ENCODE results near the gene RSBN1L. TPM values are rescaled to one million over a fixed set of nuclear protein-coding genes. Genes with fewer than 3 reads are reported as not detected.
A peak's percentile ranks its signal among the peaks of the same experiment; 100 is the strongest.

RSBN1L gene
- total and polyA plus RNA-seq, 2 of the 8 experiments (the other 6 are each of a cell fraction or from before 2014, with no cell fraction given) = 4.1 to 22.1 TPM

- Histone ChIP-seq H3K9ac (replicated peaks in 1 of 4; ENCODE audit: extremely low read depth in 1 of 4, low read depth in 3 of 4, low read length in 3 of 4) (no peak overlapping the region), H3K79me1 (ENCODE audit: low read depth, low read length) (no peaks in the 10 kb centered on the region; the same call in 1 of the 2 replicates), H3K23me2 (ENCODE audit: low read depth, low read length) (no peaks in the 10 kb centered on the region; the same call in 1 of the 2 replicates), H3K4me2 (ENCODE audit: insufficient read depth in 1 of 2, low read depth in 2 of 2, low read length in 2 of 2) (no peak overlapping the region), H4K91ac (replicated peaks; ENCODE audit: insufficient read length, low read length) (no peak overlapping the region), H2AFZ (ENCODE audit: low read length) (no peak overlapping the region), H3K56ac (replicated peaks; ENCODE audit: insufficient read length, low read depth, low read length) (no peak overlapping the region), H3K4me3 (ENCODE audit: extremely low read depth in 1 of 4, insufficient read depth in 2 of 4, low read depth in 3 of 4, low read length in 4 of 4) (no peak overlapping the region), H3K27me3 (replicated peaks in 1 of 4; ENCODE audit: control insufficient read depth in 3 of 4, extremely low read depth in 1 of 4, insufficient read depth in 3 of 4, low read length in 3 of 4) (no peaks in the 10 kb centered on the region), H3K18ac (ENCODE audit: extremely low read depth, low read length) (no peak overlapping the region), H3K36me3 (ENCODE audit: control insufficient read depth in 2 of 4, insufficient read depth in 4 of 4, low read length in 3 of 4) (0 out of 8 replicates have a peak, but pooled peaks cover 0 to 5% (median 0%) of the 10 kb centered on the region in 4 experiments), H3K27ac (ENCODE audit: low read depth, low read length) (no peak overlapping the region), H2BK5ac (ENCODE audit: low read depth, low read length) (no peak overlapping the region), H2BK12ac (ENCODE audit: low read depth, low read length) (no peak overlapping the region), H3K9me3 (ENCODE audit: insufficient read depth in 2 of 2, low read depth in 1 of 2, low read length in 1 of 2) (0 out of 4 replicates have a peak, but pooled peaks cover 0 to 3% of the 10 kb centered on the region in 2 experiments), H3K23ac (ENCODE audit: insufficient read length) (peak overlapping the region; percentile 12), H2BK120ac (replicated peaks; ENCODE audit: low read depth, low read length) (no peak overlapping the region), H4K8ac (ENCODE audit: extremely low read depth, insufficient read depth, low read length) (no peak overlapping the region), H3K14ac (ENCODE audit: insufficient read length) (no peak overlapping the region), H4K5ac (ENCODE audit: insufficient read length, low read depth, low read length) (no peak overlapping the region), H3K4ac (replicated peaks; ENCODE audit: insufficient read length, low read depth, low read length) (no peak overlapping the region), H2BK15ac (ENCODE audit: low read length) (no peak overlapping the region), H2AK5ac (ENCODE audit: low read depth, low read length) (no peak overlapping the region), H2BK20ac (ENCODE audit: low read length) (no peak overlapping the region), H4K20me1 (replicated peaks in 1 of 2; ENCODE audit: control insufficient read depth in 1 of 2, insufficient read depth in 2 of 2, low read length in 2 of 2) (no peaks in the 10 kb centered on the region), H3K79me2 (ENCODE audit: control insufficient read depth in 1 of 2, insufficient read depth in 2 of 2, low read length in 2 of 2) (peaks cover 0 to 37% of the 10 kb centered on the region in 2 experiments; a peak in 2 of 4 replicates), H3K4me1 (replicated peaks in 1 of 4; ENCODE audit: control insufficient read depth in 3 of 4, insufficient read depth in 4 of 4, low read length in 3 of 4) (no peaks in the 10 kb centered on the region)
- no peak for DNase-seq (ENCODE audit: low read depth in 1 of 2, low spot score in 2 of 2)
- POLR2A ChIA-PET (ENCODE audit: partially characterized antibody) = no interaction called here
- 87% methylated on average over 1 of the region's 1 CpG; no CpG with 5 or more reads in 1 of the 2 experiments for WGBS, 2 experiments (ENCODE audit: extremely low coverage in 1 of 2, insufficient coverage in 1 of 2, insufficient read length in 1 of 2, insufficient replicate concordance in 2 of 2, low coverage in 1 of 2, low lambda C conversion rate in 2 of 2, missing lambda C conversion rate in 1 of 2)
- no peak for FAIRE-seq
- CTCF ChIA-PET (ENCODE audit: partially characterized antibody) = no interaction called here
- TF ChIP-seq FOSL1 (IDR thresholded peaks at IDR 0.05; ENCODE audit: insufficient read depth, low read depth, low read length) (no peak), NRF1 (IDR thresholded peaks at IDR 0.05; ENCODE audit: low read depth, low read length) (no peak)
Measured at GRCh38 chr7:77808517-77808916, 112.3 kb downstream of the RSBN1L start.

Data from H1 (cell line).